Caco-2 (cell line): Measurements from ENCODE around the gene ATP10D. TPM values are rescaled to one million over a fixed set of nuclear protein-coding genes. Genes with fewer than 3 reads are reported as not detected.
"Not testable (repeated sequence)": the region's sequence is repeated elsewhere in the genome, so short reads cannot be mapped to it uniquely, and the experiment has no call there.

Experiments used
- BruUV-seq: library from RNA; stranded (reverse); fragments of 400-500 nt; replicated peaks from 2 replicates; lab custom pipeline; 2021; lab: Mats Ljungman, UMichigan
- CTCF ChIA-PET: fragments of 300-600 bp; sonication (Branson Sonifier 250); formaldehyde crosslinking; loops from one replicate; lab custom pipeline; 2022; ENCODE audit warnings: antibody characterized with exemption; lab: Charles Lee
- POLR2A ChIA-PET: fragments of 300-600 bp; sonication (Branson Sonifier 250); formaldehyde crosslinking; loops from one replicate; lab custom pipeline; 2022; ENCODE audit warnings: antibody characterized with exemption; lab: Charles Lee
- DNase-seq, 2 experiments: peaks; one replicate each; pipeline versions ENCODE4 v3.0.0 to v3.0.0-alpha.2; 2020 to 2022
- H3K27me3 ChIP-seq: replicated peaks from 2 replicates; pipeline ENCODE4 v1.6.0; 2011; ENCODE audit warnings: low read length; ENCODE audit not compliant: control insufficient read depth, insufficient read depth
- H3K36me3 ChIP-seq: 2 replicates; pipeline ENCODE4 v1.5.1; 2011; ENCODE audit warnings: low read length; ENCODE audit not compliant: control insufficient read depth, insufficient read depth
- H3K4me1 ChIP-seq: fragments of 250-450 bp; sonication (Bioruptor Pico); 2 replicates; pipeline ENCODE4 v1.5.1; 2020; ENCODE audit warnings: mild to moderate bottlenecking
- H3K4me3 ChIP-seq: 2 replicates; pipeline ENCODE4 v1.5.1; 2011; ENCODE audit warnings: low read depth, mild to moderate bottlenecking, control low read depth, low read length
- H3K9me3 ChIP-seq: fragments of 250-450 bp; sonication (Bioruptor Pico); 2 replicates; pipeline ENCODE4 v1.5.1; 2020; ENCODE audit warnings: mild to moderate bottlenecking, moderate library complexity
- H3K27ac Mint-ChIP-seq: one replicate; pipeline ENCODE4 v1.8.0; 2022; ENCODE audit warnings: mixed read lengths; ENCODE audit not compliant: unreplicated experiment
- H3K27me3 Mint-ChIP-seq: one replicate; pipeline ENCODE4 v1.8.0; 2022; ENCODE audit warnings: mixed read lengths; ENCODE audit not compliant: insufficient read depth, unreplicated experiment
- H3K36me3 Mint-ChIP-seq: one replicate; pipeline ENCODE4 v1.8.0; 2022; ENCODE audit warnings: mild to moderate bottlenecking, mixed read lengths; ENCODE audit not compliant: insufficient read depth, unreplicated experiment
- H3K4me1 Mint-ChIP-seq: one replicate; pipeline ENCODE4 v1.8.0; 2022; ENCODE audit warnings: low read depth, mixed read lengths; ENCODE audit not compliant: unreplicated experiment
- H3K4me3 Mint-ChIP-seq: one replicate; pipeline ENCODE4 v1.8.0; 2022; ENCODE audit warnings: mild to moderate bottlenecking, moderate library complexity, mixed read lengths; ENCODE audit not compliant: unreplicated experiment
- H3K9me3 Mint-ChIP-seq: one replicate; pipeline ENCODE4 v1.8.0; 2022; ENCODE audit warnings: mixed read lengths; ENCODE audit not compliant: unreplicated experiment
- CTCF ChIP-seq, 2 experiments: fragments of 200-600 bp in 1 of 2; IDR thresholded peaks; 1 replicate in 1 of 2; 2 replicates in 1 of 2; pipeline versions ENCODE4 v1.5.1 to v1.8.0; 2011 to 2022; ENCODE audit warnings: antibody characterized with exemption in 1 of 2, control low read depth in 1 of 2, inconsistent platforms in 1 of 2, low read depth in 1 of 2, low read length in 1 of 2, mild to moderate bottlenecking in 1 of 2, moderate library complexity in 1 of 2; ENCODE audit not compliant: insufficient read depth in 1 of 2, severe bottlenecking in 1 of 2, unreplicated experiment in 1 of 2
- intact Hi-C: fragments of 100-400 bp; cut with micrococcal nuclease; formaldehyde crosslinking; loops from one replicate; pipeline ENCODE4 v1.10.0; 2022; ENCODE audit not compliant: unreplicated experiment
- total RNA-seq: library from RNA; stranded (reverse); gene quantifications from 2 replicates; pipeline ENCODE4 v1.2.3, GENCODE V29; 2022

Gene ATP10D
- total RNA-seq, 1 experiment from 2014 or later: 44.5 TPM

GRCh38 chr4:47538825-47539154, 53.7 kb downstream of the ATP10D start:
- Histone ChIP-seq H3K4me3 (no peak overlapping the region), H3K9me3 (peaks cover 3% of the 10 kb centered on the region; the same call in 1 of the 2 replicates), H3K4me1 (no peaks in the 10 kb centered on the region), H3K27me3 (no peaks in the 10 kb centered on the region), H3K36me3 (no peaks in the 10 kb centered on the region)
- POLR2A ChIA-PET: no interaction called here
- BruUV-seq: no TSS peak
- CTCF ChIA-PET: no interaction called here
- Mint-ChIP-seq H3K27me3 (no peaks in the 10 kb centered on the region), H3K27ac (no peak overlapping the region), H3K36me3 (peaks cover 33% of the 10 kb centered on the region), H3K9me3 (no peaks in the 10 kb centered on the region), H3K4me3 (no peak overlapping the region), H3K4me1 (peaks cover 6% of the 10 kb centered on the region)
- no peak for DNase-seq
- TF ChIP-seq CTCF (IDR thresholded peaks at IDR 0.05; ENCODE audit: insufficient read depth in 1 of 2, low read depth in 1 of 2, low read length in 1 of 2, severe bottlenecking in 1 of 2, unreplicated experiment in 1 of 2): no peak
- intact Hi-C loops: no loop called here

DNA sequence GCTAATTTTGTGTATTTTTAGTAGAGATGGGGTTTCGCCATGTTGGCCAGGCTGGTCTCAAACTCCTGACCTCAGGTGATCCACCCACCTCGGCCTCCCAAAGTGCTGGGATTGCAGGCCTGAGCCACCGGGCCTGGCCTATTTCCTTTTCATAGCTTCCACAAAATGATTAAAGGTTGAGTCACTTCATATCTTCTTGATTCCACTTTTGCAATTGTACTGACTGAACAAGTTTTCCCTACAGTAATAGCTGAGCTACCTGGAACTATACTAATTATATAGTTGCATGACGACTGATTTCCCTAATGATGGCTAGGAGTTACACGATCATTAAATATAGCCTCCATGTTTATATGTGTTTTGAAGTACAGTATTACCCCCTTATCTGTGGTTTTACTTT, 57.6 kb downstream of the ATP10D start:
- H3K27ac Mint-ChIP-seq, H3K4me3 ChIP-seq, H3K36me3 Mint-ChIP-seq, intact Hi-C loops, H3K36me3 ChIP-seq, CTCF ChIA-PET, H3K4me1 ChIP-seq, BruUV-seq, H3K27me3 Mint-ChIP-seq, DNase-seq, H3K4me3 Mint-ChIP-seq, H3K9me3 ChIP-seq, H3K9me3 Mint-ChIP-seq, POLR2A ChIA-PET, H3K4me1 Mint-ChIP-seq, H3K27me3 ChIP-seq: not testable (repeated sequence)

DNA sequence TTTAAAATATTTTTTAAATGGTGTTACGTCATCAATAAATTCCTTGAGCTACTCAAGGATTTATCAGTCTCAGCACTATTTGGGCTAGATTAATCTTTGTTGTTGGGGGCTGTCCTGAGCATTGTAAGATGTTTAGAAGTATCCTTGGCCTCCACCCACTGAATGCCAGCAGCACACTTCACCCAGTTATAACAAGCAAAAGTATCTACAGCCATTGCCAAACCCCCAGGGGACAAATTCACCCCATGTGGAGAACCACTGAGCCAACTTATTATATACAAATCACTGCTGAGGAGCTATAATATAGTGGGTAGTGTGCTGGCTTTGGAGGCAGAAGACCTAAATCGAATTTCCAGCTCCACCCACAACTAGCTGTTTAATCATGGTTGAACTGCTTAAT, 58.3 kb downstream of the ATP10D start:
- CTCF ChIA-PET: no interaction called here
- H3K4me3 Mint-ChIP-seq: no peak overlapping the region

GRCh38 chr4:47550357-47550756, 65.3 kb downstream of the ATP10D start:
- CTCF ChIA-PET, POLR2A ChIA-PET, H3K36me3 ChIP-seq, H3K9me3 Mint-ChIP-seq, H3K27ac Mint-ChIP-seq, DNase-seq, H3K9me3 ChIP-seq, H3K27me3 Mint-ChIP-seq, H3K4me3 ChIP-seq, H3K36me3 Mint-ChIP-seq, H3K4me1 Mint-ChIP-seq, intact Hi-C loops, H3K27me3 ChIP-seq, H3K4me1 ChIP-seq, BruUV-seq, H3K4me3 Mint-ChIP-seq: not testable (repeated sequence)

More for the DNA sequence above, 58.3 kb downstream of the ATP10D start:
- Mint-ChIP-seq H3K27ac (no peak overlapping the region), H3K9me3 (no peaks in the 10 kb centered on the region), H3K4me1 (no peaks in the 10 kb centered on the region), H3K36me3 (peaks cover 9% of the 10 kb centered on the region), H3K27me3 (no peaks in the 10 kb centered on the region)
- POLR2A ChIA-PET: no interaction called here
- Histone ChIP-seq H3K27me3 (no peaks in the 10 kb centered on the region), H3K4me1 (no peaks in the 10 kb centered on the region), H3K9me3 (no peaks in the 10 kb centered on the region), H3K4me3 (no peak overlapping the region), H3K36me3 (no peaks in the 10 kb centered on the region)
- DNase-seq: no peak
- no TSS peak for BruUV-seq
- intact Hi-C loops: no loop called here
- no peak for TF ChIP-seq CTCF (IDR thresholded peaks at IDR 0.05; ENCODE audit: insufficient read depth in 1 of 2, low read depth in 1 of 2, low read length in 1 of 2, severe bottlenecking in 1 of 2, unreplicated experiment in 1 of 2)
